ENCODE results near the gene MTARC2.

MTARC2 gene

DNA sequence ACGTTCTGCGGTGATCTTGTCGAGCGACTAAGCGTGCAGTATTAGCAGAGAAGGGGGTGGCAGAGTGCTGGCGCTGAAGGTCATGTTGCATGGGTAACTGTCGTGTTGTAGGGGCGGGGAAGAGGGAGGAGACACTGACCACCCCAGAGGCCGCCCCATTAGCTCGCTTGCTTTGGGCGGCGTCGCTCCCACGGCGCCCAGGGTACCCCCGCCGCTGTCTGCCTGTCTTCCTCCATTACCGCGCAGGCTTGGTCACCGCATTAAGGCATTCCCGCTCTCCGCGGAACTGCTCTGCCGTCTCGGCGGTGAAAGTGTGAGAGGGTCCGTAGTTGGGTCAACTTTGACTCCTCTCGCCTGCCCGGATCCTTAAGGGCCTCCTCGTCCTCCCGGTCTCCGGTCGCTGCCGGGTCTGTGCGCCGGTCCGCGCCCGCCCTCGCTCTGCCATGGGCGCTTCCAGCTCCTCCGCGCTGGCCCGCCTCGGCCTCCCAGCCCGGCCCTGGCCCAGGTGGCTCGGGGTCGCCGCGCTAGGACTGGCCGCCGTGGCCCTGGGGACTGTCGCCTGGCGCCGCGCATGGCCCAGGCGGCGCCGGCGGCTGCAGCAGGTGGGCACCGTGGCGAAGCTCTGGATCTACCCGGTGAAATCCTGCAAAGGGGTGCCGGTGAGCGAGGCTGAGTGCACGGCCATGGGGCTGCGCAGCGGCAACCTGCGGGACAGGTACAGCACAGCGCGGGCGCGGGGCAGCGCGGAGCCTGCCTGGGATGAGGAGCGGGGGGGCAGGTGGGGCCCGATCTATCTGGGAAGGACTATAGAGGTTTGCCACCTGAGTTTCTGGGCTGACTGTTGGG lies at the start of gene MTARC2:
Gene MTARC2, plus strand, starts transcription at position 234 of the 846 bp plus-strand sequence. Its CDS starts 210 bp downstream, at position 444.
- Mint-ChIP-seq H3K27me3 (peaks cover 49 to 60% of the 10 kb centered on the region in 2 donors), H3K9me3 (no peaks in the 10 kb centered on the region), H3K36me3 (peaks cover 0 to 2% of the 10 kb centered on the region in 2 donors), H3K4me3 (peak within 1 kb of the TSS; percentile 78 to 82), H3K27ac (peak within 1 kb of the TSS; percentile 76), H3K4me1 (peaks cover 3 to 17% of the 10 kb centered on the region in 2 donors)
- DNase-seq (peak; percentile 18), ATAC-seq (replicated peaks) (peak; percentile 88 to 92)

DNA sequence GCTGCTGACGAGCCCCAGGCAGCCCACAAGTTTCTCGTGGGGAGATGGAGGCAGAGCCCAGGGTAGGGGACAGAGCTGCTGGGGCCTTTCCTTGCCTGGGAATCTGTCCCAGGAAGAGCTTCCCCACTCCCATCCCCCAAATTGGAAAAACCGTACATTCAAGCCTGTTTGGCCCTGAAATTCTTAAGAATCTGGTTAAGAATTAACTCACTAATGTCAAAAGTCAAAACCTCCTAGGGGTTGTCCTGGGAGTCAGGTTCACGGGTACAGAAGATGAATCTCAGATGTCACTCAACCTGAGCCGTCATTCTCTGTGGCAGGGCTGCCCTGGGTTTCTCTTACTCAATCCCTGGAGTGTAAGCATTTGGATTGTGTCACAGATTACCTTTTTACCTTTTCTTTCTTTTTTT lies 49.5 kb upstream of the MTARC2 start:
- no peak for DNase-seq
- Mint-ChIP-seq H3K4me1 (peaks cover 0 to 7% of the 10 kb centered on the region in 2 donors), H3K9me3 (no peaks in the 10 kb centered on the region), H3K27me3 (peaks cover 4 to 7% of the 10 kb centered on the region in 2 donors), H3K36me3 (peaks cover 4 to 7% of the 10 kb centered on the region in 2 donors), H3K4me3 (no peak overlapping the region), H3K27ac (no peak overlapping the region)
- no peak for ATAC-seq (replicated peaks)

DNA sequence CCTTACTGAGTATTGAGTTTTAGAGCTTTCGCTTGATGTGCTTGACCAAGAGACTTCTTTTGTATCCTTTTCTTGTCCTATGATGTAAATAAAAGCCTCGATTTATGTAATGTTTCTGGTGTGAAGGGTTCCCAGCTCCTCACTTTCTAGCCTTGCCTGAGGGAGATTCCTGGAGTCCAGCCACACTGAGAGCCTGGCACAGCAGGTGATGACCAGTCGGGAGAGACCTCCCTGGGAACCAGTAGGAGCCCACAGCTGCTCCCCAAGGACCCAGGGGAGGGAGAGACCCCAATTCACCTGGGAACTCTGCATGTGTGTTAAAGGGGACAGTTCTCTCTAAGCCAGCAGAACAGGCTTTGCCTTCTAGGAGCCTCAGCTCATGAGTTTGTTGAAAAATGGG lies 49.1 kb upstream of the MTARC2 start:
- Mint-ChIP-seq H3K9me3 (no peaks in the 10 kb centered on the region), H3K27me3 (peaks cover 4 to 7% of the 10 kb centered on the region in 2 donors), H3K36me3 (peaks cover 4 to 7% of the 10 kb centered on the region in 2 donors), H3K27ac (no peak overlapping the region), H3K4me3 (no peak overlapping the region), H3K4me1 (peaks cover 0 to 7% of the 10 kb centered on the region in 2 donors)
- DNase-seq (no peak), ATAC-seq (replicated peaks) (no peak)

DNA sequence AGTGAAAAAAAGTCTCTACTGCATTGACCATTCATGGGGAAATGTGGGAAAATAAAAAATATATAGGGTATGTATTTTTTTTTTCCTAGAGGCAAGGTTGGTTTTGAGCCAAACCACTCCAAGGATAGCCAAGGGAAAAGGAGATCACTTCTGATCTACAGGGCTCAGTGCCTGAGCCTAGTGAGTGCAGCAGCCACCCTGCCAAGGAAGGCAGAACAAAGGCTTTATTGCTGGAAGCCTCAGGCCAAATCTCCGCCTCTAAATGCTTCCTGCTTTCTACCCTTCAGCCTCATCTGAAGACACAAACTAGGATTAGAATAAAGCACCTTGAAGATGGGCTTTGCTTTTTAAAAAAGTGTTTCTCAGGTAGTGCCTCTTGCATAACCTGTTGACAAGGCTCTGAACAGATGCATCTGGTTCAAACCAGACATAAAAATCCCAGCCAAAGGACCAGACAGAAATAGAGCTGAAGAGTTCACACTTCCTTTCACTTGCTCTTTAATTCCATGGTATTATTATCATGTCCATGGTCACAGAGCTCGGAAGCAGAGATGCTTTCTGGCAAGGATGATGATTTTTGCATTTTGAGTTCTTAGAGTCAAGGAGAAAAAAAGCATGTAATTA lies 47.5 kb upstream of the MTARC2 start:
- Mint-ChIP-seq H3K4me1 (peaks cover 0 to 7% of the 10 kb centered on the region in 2 donors), H3K27me3 (peaks cover 4 to 7% of the 10 kb centered on the region in 2 donors), H3K4me3 (no peak overlapping the region), H3K36me3 (peaks cover 4 to 7% of the 10 kb centered on the region in 2 donors), H3K9me3 (no peaks in the 10 kb centered on the region), H3K27ac (no peak overlapping the region)
- no peak for DNase-seq
- no peak for ATAC-seq (replicated peaks)

DNA sequence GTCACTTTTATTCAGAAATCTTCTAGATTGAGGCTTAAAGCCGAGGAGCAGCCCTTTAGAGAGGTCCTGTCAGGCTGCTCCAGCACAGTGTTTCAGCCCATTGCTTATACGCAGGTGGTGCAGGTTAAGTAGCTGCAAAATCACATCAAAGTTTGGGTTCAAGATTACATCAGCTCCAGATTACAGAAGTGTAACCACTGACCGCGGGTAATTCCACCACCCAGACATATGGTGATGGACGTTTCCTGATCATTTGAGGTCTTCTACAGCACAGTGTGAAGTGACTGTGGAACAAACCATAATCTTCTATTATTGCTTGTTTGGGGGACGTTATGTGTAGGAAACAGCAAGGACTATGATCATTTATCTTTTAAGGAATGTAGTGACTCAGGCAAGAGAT lies 46.1 kb upstream of the MTARC2 start:
- Mint-ChIP-seq H3K27me3 (peaks cover 4 to 7% of the 10 kb centered on the region in 2 donors), H3K27ac (no peak overlapping the region), H3K4me1 (peaks cover 4 to 7% of the 10 kb centered on the region in 2 donors), H3K9me3 (no peaks in the 10 kb centered on the region), H3K36me3 (peaks cover 4 to 7% of the 10 kb centered on the region in 2 donors), H3K4me3 (no peak overlapping the region)
- ATAC-seq (replicated peaks) = peak; percentile 46 to 72
- DNase-seq = no peak

DNA sequence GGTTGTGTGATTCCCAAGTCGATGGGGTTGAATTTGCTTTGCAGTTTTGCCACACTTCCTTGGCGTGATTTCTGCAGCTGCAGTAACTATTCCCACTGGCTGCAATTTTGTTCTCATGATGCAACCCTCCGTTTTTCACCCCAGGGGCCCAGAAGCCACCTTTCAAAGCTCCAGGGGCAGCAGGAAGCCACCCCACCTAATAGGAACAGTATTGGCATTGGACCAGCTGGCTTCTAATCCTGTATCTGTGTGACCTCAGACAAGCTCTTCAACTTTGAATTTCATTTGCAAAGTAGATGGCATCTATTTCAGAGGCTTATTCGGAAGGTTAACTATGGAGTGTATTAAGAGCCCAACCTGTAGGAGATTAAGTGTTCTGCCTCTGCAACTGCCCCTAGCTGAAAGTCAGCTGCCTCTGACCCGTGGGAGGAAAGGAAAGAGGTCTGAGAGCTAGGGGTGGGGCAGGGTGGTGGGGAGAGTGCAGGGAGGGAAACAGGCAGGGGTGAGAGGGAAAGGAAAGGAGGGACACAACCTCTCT lies 45.3 kb upstream of the MTARC2 start:
- DNase-seq (no peak), ATAC-seq (replicated peaks) (no peak)
- peaks cover 4 to 11% of the 10 kb centered on the region in 2 donors for H3K4me1 Mint-ChIP-seq
- H3K4me3 Mint-ChIP-seq = no peak overlapping the region
- peaks cover 0 to 4% of the 10 kb centered on the region in 2 donors for H3K36me3 Mint-ChIP-seq
- no peak overlapping the region for H3K27ac Mint-ChIP-seq
- peaks cover 4 to 7% of the 10 kb centered on the region in 2 donors for H3K27me3 Mint-ChIP-seq
- H3K9me3 Mint-ChIP-seq = no peaks in the 10 kb centered on the region

DNA sequence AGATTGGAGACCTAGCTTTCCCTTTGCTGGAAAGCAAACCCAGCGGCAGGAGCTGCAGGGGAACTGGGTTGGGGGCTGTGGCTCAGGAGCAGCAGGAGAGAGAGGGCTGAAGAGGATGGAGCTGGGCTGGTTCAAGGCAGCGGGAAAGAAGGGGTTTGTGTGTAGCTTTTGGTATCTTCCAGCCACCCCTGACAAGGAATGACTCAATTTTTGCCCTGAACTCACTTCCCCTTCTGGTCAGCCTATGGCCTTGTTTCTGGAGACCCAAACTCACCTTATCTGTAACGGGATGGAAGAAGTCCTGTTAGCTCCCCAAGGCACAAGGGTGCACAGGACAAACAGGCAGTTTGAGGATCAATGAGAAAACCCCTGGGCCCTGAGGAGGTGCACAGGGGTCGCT lies 44.8 kb upstream of the MTARC2 start:
- peak; percentile 43 to 50 for ATAC-seq (replicated peaks)
- Mint-ChIP-seq H3K27me3 (peaks cover 4 to 7% of the 10 kb centered on the region in 2 donors), H3K27ac (no peak overlapping the region), H3K4me1 (peaks cover 4 to 16% of the 10 kb centered on the region in 2 donors), H3K4me3 (no peak overlapping the region), H3K36me3 (peaks cover 0 to 2% of the 10 kb centered on the region in 2 donors), H3K9me3 (no peaks in the 10 kb centered on the region)
- DNase-seq = no peak

DNA sequence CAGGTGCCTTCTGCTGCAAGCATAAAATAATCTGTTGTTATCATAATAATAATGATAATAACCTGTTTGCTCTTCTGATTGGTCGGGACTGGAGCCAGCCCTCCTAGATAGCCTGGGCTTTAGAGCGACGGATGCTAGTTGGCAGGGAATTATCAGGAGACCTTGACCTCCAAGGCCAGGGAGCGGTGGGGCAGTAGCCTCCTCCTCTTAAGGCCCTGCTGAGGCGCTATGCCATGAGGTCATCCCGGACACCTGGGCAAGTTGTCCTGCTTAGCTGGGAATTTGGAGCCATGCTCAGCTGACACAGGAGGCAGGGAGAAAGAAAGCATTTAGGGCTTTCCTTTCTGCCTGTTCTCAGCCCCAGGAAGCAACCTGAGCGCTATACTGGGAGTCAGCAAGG lies 42.3 kb upstream of the MTARC2 start:
- Mint-ChIP-seq H3K27ac (no peak overlapping the region), H3K4me3 (no peak overlapping the region), H3K27me3 (peaks cover 4 to 7% of the 10 kb centered on the region in 2 donors), H3K4me1 (peaks cover 17 to 36% of the 10 kb centered on the region in 2 donors), H3K36me3 (peaks cover 0 to 2% of the 10 kb centered on the region in 2 donors), H3K9me3 (peaks cover 0 to 2% of the 10 kb centered on the region in 2 donors)
- no peak for ATAC-seq (replicated peaks)
- DNase-seq = no peak

DNA sequence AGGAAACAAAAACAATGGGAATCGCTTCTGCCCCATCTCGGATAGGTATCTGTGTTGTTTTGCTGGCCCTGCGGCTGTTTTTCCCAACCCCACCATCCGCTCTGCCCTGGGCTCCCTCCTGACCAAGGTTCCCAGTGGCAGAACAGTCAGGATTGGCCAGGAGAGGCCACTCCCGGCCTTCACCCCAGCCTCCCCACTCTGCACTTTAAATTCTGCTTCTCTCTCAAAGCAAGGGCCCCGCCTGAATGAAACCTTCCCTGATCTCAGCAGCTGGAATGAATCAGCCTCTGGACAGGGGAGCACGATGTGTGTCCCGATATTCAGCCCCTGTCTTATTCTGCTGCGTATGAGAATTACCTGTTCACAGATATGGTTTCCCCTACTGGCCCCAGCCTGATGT lies 41.6 kb upstream of the MTARC2 start:
- H3K9me3 Mint-ChIP-seq = peaks cover 0 to 2% of the 10 kb centered on the region in 2 donors
- H3K36me3 Mint-ChIP-seq = peaks cover 0 to 2% of the 10 kb centered on the region in 2 donors
- no peak overlapping the region for H3K4me3 Mint-ChIP-seq
- DNase-seq = no peak
- H3K27me3 Mint-ChIP-seq = peaks cover 4 to 7% of the 10 kb centered on the region in 2 donors
- peaks cover 23 to 42% of the 10 kb centered on the region in 2 donors for H3K4me1 Mint-ChIP-seq
- no peak overlapping the region for H3K27ac Mint-ChIP-seq
- ATAC-seq (replicated peaks) = no peak

DNA sequence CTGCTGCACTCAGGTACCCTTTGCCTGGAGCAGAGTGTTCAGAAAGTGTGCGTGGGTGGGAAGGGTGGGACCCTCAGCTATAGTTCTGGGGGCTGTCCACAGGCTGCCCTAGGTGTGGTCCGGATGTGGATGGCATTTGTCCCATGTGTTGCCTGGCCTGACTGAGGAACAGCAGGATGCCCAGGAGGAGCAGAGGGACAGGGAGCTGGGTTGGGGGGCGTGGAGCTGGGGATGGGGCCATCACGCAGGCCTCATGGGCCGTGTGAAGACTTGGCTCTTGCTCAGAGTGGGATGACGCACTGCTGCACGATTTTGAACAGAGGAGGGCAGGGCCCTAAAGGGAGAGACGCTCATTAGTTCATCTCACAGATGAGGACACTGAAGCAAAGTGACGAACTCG lies 41.0 kb upstream of the MTARC2 start:
- no peak overlapping the region for H3K27ac Mint-ChIP-seq
- ATAC-seq (replicated peaks) = no peak
- no peak for DNase-seq
- peaks cover 0 to 2% of the 10 kb centered on the region in 2 donors for H3K36me3 Mint-ChIP-seq
- H3K4me1 Mint-ChIP-seq = peaks cover 25 to 42% of the 10 kb centered on the region in 2 donors
- peaks cover under 1 to 3% of the 10 kb centered on the region in 2 donors for H3K27me3 Mint-ChIP-seq
- peaks cover 0 to 2% of the 10 kb centered on the region in 2 donors for H3K9me3 Mint-ChIP-seq
- H3K4me3 Mint-ChIP-seq = no peak overlapping the region

DNA sequence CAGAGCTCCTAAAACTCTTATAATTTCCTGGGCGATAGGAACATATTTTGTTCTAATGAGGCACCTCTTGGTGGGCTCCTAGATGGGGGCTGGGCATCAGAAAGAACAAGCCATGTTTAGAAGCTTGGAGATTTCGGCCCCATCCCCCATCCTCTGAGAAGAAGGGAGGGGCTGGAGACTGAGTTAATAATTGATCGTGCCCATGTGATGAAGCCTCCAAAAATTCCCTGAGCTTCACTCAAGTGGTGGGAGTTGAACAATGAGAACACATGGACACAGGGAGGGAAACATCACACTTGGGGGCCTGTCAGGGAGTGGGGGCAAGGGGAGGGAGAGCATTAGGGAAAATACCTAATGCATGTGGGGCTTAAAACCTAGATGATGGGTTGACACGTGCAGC lies 39.9 kb upstream of the MTARC2 start:
- H3K27me3 Mint-ChIP-seq = no peaks in the 10 kb centered on the region
- no peak for ATAC-seq (replicated peaks)
- H3K27ac Mint-ChIP-seq = no peak overlapping the region
- H3K4me1 Mint-ChIP-seq = peaks cover 25 to 40% of the 10 kb centered on the region in 2 donors
- no peak overlapping the region for H3K4me3 Mint-ChIP-seq
- no peak for DNase-seq
- no peaks in the 10 kb centered on the region for H3K36me3 Mint-ChIP-seq
- peaks cover 0 to 2% of the 10 kb centered on the region in 2 donors for H3K9me3 Mint-ChIP-seq

DNA sequence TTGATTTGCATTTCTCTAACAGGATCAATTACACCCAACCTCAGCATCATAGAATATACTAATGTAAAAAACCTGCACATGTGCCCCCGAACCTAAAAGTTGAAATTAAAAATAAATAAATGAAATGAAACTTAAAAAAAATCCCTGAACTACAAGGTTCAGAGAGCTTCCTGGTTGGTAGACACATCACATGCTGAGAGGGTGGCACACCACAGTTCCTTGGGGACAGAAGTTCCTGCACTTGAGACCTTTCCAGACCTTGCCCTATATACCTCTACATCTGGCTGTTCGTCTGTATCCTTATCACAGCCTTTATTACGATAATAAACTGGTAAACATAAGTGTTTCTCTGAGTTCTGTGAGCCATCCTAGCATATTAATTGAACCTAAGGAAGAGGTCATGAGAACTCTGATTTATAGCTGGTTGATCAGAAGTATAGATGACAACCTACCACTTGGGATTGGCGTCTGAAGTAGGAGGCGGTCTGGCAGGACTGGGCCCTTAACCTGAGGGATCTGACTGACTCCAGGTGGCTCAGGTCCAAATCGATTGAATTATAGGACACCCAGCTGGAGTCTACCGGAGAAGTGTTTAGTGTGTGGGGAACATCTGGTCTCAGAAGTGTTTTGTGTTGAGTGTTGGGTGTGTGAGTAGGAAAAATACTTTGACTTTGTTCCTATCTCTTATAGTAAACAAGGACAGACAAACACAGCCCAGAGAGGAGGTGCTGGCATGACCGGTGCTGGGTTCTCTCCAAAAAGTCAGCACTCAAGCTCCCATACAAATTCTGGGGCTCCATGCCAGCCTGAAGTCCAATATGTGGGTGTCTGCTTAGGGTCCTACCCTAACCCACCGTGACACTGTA lies 39.0 kb upstream of the MTARC2 start:
- no peak for DNase-seq
- H3K27me3 Mint-ChIP-seq = no peaks in the 10 kb centered on the region
- H3K36me3 Mint-ChIP-seq = no peaks in the 10 kb centered on the region
- H3K9me3 Mint-ChIP-seq = peaks cover 0 to 2% of the 10 kb centered on the region in 2 donors
- H3K27ac Mint-ChIP-seq = peak overlapping the region; percentile 77
- peaks cover 25 to 40% of the 10 kb centered on the region in 2 donors for H3K4me1 Mint-ChIP-seq
- H3K4me3 Mint-ChIP-seq = peak overlapping the region; percentile 32 to 45
- ATAC-seq (replicated peaks) = peak; percentile 70 to 77

DNA sequence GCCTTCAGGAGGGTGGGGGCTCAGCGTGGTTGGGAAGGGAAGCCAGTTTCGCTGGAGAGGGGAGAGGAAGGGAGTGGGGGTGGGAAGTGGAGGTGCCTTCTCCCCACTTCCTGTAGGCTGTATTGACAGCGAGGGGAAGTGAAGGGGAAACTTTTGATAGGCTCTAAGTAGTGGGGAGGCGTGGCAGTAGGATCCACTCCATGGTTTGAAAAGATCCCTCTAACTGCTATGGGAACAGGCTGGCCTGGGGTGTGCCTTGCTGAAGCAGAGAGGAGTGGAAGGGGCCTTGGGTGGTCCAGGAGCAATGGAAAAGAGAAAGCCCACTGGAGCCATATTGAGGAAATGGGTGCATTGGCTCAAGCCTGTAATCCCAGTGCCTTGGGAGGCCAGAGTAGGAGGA lies 37.8 kb upstream of the MTARC2 start:
- H3K4me3 Mint-ChIP-seq = peak overlapping the region; percentile 2 to 20
- peaks cover 0 to 2% of the 10 kb centered on the region in 2 donors for H3K9me3 Mint-ChIP-seq
- no peak overlapping the region for H3K27ac Mint-ChIP-seq
- peaks cover 25 to 40% of the 10 kb centered on the region in 2 donors for H3K4me1 Mint-ChIP-seq
- H3K27me3 Mint-ChIP-seq = no peaks in the 10 kb centered on the region
- H3K36me3 Mint-ChIP-seq = no peaks in the 10 kb centered on the region
- DNase-seq (no peak), ATAC-seq (replicated peaks) (no peak)
